IPS-NIHi7 (cell line): ENCODE measurements around the gene CFAP20DC.
"Not testable (repeated sequence)": the region's sequence is repeated elsewhere in the genome, so short reads cannot be mapped to it uniquely, and the experiment has no call there.

Source experiments
- DNase-seq: peaks from one replicate; pipeline ENCODE4 v3.0.0; 2012; ENCODE audit warnings: mixed read lengths; ENCODE audit errors: extremely low spot score

The CFAP20DC gene

DNA sequence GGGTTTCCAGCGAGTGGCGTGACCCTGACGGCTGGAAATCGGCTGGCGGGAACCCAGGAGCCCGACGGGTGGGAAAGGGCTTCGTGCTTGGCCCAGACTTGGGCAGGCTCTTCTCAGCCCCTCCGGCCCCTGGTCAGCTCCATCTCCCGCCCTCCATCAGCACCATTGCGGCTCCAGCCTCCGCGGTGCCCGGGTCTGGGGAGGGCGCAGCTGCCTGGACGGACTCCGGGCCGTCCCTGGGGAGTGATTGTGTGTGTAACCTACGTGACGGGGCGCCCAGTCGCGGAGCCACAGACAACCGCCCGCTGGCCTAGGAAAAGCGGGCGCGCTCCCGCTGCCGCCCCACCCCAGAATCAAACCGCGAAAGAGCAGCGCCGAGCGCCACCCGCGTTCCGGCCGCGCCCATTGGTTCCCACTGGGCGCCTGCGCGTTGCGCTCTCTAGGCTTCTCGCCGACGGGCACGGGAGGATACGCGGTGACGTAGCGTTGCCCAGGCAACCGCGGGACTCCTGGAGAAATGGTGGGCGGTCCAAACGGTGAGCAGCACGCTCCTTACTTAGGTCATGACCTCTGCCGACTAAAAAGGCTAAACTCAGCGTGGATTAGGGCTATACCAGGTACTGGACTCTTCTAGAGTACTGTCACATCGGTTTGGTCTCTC is at the start of gene CFAP20DC:
Gene CFAP20DC, minus strand, starts transcription at position 355 of the 661 bp plus-strand sequence. CDS start 394 bp downstream, outside the sequence.
- DNase-seq = peak; percentile 98

- not testable (repeated sequence) for DNase-seq
These were observed 48.7 kb upstream of the CFAP20DC start for GRCh38 chr3:59098516-59098915.

DNA sequence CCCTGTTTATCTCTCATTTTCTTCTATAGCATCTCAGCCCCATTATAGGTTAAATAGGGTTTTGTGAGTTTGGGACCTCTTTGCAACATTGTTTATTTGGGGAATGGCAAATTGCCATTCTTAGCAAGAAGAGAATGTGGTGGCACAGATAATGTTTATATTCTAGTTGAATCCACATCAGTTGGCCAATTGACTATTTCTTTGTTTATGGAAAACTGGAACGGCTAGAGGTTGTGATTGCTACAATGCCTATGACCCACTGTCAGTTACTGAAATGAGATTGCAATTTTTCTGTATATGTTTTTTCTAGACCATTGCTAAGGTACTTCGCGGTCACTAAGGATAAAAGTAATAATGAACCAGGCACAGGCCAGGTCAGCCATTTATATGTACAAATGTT is 44.6 kb upstream of the CFAP20DC start:
- DNase-seq = no peak

GRCh38 chr3:59093521-59093920 is 43.7 kb upstream of the CFAP20DC start:
- no peak for DNase-seq

- DNase-seq = no peak
These were observed 38.9 kb upstream of the CFAP20DC start for GRCh38 chr3:59088761-59089160.

- no peak for DNase-seq
These were observed 36.2 kb upstream of the CFAP20DC start for GRCh38 chr3:59085976-59086375.

DNA sequence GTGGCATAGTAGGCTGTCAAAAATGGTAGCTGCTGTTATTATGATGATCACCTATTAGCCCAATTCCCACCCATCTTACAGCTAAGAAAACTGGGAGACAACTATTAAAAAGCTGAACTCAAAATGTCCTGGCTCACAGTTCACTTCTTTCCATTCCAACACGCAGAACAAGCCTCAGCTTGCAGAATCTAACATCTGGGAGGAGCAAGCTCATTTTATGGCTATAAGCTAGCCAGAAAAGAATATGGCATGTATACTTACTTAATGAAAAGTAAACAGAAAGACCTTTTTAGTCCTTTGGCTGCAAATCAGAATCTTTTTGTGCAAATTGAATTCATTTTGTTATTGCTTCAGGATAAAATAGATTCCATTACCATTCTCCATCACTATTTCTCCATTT is 34.8 kb upstream of the CFAP20DC start:
- DNase-seq = no peak

DNA sequence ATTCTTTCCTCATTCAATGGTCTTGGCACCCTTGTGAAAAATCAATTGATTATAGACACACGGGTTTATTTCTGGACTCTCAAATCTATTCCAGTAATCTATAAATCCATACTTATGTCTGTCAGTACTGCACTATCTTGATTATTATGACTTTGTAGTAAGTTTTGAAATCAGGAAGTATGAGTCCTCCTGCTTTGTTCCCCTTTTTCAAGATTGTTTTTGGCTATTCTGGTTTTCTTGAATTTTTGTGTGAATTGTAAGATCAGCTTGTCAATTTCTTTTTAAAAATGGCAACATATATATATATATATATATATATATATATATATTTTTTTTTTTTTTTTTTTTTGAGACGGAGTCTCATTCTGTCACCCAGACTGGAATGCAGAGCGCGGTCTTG is 32.3 kb upstream of the CFAP20DC start:
- DNase-seq = no peak

GRCh38 chr3:59081071-59081470 is 31.2 kb upstream of the CFAP20DC start:
- no peak for DNase-seq

DNA sequence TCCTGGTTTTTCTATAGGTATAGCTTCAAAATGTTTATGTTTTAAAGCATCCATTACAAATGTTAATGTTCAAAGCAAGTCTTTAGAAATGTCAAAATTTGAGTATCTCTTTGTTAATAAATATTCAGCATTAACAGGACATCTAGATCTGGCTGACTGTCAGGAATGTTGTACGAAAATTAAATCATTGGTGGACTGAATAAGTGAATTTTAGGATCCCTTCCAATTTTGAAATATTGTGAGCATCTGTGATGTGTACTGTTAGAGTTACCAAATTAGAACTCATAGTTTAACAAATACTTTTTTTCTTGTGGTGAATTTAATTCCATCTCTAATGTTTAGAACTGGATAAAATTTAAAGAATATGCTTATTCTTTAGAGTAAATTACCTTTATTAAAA is 30.1 kb upstream of the CFAP20DC start:
- DNase-seq = no peak

- DNase-seq = no peak
These were observed 24.9 kb upstream of the CFAP20DC start for GRCh38 chr3:59074764-59075163.

GRCh38 chr3:59072681-59073080 is 22.9 kb upstream of the CFAP20DC start:
- no peak for DNase-seq

DNA sequence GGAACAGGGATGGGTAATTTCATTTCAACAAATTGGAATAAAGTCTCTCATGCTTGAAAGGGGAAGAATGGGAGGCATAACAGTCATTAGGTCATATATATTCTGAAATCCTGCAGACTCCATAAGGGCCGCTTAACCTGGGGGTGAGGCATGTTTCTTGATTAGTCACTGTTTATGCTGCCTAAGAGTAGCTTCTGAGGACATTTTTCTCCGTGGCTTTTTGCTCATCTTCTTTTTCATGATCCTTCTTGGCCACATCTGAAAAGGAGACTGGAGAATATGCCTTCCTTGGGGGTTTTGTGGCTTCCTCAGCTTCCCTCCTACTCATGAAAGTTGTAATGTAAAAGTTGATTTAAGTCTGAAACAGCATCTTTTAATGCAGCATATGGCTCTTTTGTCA is 20.0 kb upstream of the CFAP20DC start:
- no peak for DNase-seq

GRCh38 chr3:59065240-59065639 is 15.4 kb upstream of the CFAP20DC start:
- no peak for DNase-seq

DNA sequence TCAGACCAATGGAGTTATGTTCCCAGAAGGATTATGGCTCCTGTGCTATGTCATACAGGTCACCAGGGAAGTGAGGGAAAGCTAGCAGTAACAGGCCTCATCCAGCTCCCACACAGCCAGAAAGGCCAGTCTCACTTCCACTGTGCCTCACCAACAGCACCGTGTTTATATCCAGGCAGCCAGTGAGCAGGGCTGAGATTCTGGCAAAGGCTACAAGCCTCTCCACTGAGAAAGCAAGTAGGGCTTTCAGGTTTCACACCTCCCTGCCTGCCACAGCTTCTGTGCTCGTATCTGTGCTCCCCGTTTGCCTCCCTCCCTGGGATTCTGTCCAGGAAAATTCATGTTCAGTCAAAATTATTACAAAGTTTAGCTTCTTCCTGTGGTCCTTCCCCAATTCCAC is 14.9 kb upstream of the CFAP20DC start:
- no peak for DNase-seq

DNA sequence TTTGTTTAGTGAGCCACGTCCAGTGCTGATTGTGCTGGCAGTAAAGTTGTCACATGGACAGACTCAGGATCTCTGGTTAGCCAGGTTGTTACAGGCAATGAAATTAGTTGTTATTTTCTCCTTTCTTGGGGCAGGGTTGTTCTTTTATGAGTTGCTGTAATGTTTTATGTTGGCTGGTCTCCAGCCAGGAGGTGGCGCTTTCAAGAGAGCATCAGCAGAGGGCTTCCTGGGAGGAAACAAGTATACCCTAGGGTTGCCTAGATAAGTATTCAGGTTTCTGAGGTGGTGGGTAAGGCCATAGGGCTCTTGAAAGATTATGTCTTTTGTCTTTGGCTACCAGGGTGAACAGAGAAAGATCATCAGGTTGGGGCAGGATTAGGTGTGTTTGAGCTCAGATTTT is 14.5 kb upstream of the CFAP20DC start:
- peak; percentile 18 for DNase-seq

DNA sequence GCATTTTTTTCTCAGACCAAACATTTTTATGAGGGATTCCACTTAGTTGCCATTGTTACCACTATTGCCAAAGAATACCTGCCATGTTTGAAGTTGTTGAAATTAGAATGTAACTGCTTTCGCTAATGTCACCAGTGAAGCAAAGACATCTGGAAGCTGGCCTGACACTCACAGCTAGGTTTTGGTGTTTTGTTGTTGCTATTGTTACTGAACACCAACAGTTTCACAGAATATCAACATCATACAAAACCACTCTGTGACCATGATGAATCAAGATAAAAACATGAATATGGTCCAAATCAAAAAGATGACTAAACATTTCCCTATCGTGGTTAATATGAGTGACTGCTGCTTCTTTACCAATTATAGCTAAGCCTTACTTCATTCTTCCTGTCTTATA is 6.9 kb upstream of the CFAP20DC start:
- no peak for DNase-seq

- peak; percentile 25 for DNase-seq
These were observed 3.1 kb upstream of the CFAP20DC start for GRCh38 chr3:59052803-59053411.

DNA sequence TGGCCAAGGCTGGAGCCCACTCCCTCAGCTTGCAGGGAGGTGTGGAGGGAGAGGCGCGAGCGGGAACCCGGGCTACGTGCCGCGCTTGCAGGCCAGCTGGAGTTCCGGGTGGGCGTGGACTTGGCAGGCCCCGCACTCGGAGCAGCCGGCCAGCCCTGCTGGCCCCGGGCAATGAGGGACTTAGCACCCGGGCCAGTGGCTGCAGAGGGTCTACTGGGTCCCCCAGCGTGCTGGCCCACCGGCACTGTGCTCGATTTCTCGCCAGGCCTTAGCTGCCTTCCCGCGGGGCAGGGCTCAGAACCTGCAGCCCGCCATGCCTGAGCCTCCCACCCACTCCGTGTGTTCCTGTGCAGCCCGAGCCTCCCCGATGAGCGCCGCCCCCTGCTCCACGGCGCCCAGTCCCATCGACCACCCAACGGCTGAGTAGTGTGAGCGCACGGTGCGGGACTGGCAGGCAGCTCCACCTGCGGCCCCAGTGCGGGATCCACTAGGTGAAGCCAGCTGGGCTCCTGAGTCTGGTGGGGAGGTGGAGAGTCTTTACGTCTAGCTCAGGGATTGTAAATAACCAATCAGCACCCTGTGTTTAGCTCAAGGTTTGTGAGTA is 1.1 kb upstream of the CFAP20DC start:
- DNase-seq = not testable (repeated sequence)

DNA sequence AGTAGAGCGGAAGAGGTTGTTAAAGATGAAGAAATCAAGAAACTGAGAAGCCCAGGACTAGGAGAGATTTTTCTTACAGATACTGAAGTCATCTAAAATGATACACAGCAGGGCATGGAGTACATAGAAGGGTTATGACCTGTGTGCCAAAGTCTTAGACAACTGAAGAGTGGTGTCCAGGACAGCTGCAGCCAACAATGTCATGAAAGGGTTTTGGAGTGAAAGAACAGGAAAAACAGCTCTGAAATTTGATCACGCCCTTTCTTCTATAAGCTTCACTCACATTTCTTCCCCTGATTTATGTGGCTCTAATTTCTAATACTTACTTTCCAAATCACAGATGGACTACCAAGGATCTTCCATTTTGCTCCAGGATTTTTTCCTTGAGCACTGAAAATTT is 3.0 kb downstream of the CFAP20DC start:
- DNase-seq = no peak

GRCh38 chr3:59043391-59043790 is 6.4 kb downstream of the CFAP20DC start:
- DNase-seq = no peak

DNA sequence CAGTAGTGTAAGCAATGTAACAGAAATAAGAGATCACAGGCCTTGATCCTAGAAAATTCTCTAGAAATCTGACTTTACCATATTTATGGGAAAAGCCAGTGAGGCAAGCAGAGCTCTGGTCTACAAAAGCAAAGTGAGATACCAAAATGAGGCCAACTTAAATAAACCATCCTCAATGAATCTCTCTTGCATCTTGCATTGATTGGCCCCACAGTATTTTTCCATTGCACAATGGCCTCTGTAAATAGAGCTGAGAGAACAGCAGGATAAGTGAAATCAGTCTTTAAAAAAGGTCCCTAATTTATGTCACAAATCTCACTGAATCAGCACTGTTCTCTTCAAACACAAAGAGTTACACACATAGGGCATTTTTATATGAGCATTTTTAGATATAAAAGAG is 8.9 kb downstream of the CFAP20DC start:
- DNase-seq = no peak

DNA sequence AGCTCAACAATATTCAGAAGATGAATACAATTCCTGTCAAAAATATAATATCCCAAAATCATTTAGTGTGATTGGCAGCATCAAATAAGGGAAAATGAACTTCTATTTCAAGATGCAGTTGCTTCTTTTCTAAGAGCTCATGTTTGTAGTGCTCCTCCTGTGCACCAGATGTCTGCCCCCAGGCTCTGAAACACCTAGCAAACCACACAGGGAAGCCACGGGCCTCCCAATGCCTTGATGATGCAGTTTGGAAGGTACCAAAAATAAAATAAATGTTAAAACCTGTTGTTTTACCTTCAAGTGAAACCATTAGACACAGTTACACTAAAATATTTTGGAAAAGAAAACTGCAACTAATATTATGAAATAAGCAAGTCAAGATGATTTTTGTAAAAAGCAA is 22.2 kb downstream of the CFAP20DC start:
- DNase-seq = no peak
